GM18498 (cell line): ENCODE results near the gene MACF1.

Experiments used
- ATAC-seq: cut with Tn5 transposase; IDR thresholded peaks from one replicate; pipeline ENCODE4 v1.9.1; 2021; ENCODE audit warnings: mild to moderate bottlenecking, moderate library complexity; ENCODE audit not compliant: unreplicated experiment

Gene MACF1

DNA sequence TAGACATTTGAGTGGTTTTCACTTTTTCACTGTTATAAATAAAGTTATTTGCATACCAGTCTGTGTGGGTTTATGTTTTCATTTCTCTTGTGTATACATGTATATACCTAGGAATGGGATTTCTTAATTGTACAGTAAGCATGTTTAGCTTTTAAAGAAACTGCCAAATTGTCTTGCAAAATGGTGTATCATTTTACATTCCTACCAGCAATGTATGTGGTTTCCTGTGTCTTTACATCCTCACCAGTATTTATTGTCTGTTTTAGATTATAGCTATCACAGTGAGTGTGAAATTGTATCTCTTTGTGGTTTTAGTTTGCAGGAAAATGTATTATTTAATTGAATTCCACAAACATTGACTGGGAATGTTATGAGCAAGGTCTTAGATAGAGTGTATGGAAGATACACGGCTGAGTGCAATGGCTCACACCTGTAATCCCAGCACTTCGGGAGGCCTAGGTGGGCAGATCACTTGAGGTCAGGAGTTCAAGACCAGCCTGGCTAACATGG is 57.3 kb downstream of the MACF1 start:
- no peak for ATAC-seq

DNA sequence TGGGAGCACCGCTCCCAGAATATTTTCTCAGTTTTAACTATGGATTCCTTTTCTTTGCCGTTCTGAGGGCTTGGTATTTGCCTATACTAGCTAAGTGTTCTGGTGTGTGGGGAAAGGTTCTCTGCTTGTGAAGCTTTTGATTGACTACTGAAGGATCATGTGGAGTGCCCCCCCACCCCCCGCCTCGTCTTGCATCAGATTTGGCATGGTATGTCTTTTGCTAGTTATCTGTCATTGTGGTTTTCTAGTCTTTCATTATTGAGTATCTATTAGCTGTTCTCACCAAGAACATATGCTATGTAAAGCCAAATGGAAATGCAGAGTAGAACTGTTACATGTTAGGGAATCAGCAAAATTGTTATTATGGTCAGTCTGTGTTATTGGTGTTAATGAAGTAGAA is 58.3 kb downstream of the MACF1 start:
- peak; percentile 46 for ATAC-seq

DNA sequence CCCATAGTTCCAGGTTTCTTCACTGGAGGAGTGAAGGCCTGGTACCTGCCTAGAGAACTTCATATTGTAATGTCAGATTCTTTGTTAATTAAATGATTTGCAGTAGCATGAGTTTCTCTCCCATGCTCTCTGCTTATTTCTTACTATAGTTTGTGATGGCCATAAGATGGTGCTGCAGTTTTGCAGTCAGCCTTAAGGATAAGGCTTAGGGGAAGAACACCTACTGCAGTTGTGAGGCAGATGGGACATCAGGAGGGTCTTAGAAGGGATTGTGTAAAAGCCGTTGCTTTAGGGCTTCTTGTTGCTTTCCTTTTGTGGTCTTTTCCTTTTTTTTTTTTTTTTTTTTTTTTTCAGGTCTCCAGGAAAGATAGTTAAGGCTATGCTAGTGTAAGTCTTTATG is 61.8 kb downstream of the MACF1 start:
- no peak for ATAC-seq

DNA sequence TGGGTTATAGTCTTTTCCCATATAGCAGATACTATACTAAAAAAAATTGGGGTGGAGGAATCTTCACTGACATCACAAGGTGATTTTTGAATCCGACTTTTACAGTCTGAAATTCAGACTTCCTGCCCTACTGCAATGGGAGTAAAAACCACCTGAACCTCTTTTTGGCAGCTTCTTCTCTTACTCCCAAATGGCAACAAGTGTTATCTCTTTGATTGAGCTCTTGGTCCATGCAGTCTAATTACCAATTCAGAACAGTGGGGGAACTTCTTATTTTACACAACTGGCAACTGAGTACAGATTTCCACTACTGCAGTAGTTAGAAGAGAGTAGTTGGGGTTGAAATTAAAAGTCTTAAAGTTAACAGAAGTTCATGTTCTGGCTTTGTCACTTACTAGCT is 62.3 kb downstream of the MACF1 start:
- ATAC-seq: no peak

DNA sequence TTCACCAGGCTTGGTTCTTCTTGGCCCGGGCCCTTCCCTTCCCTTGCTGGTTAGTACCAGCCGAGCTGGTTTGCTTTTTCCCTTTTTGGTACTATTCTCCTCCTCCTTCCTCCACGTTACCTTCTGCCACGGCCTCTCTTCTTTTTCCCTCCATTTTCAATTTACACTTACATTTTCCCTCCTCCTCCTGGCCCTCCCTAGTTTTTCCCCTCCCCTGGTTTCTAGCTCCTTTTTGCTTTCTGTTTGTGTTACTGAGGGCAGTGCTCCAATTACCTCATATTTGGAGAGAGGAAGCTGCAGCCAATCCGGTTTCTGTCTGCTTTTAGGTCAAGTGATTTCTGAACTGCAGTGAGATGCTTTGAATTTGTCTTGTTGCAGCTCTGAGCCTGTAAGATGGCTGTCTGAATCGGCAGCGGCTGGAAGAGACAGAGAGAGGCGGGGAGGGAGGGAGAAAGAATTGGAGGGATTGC is 63.7 kb downstream of the MACF1 start:
- no peak for ATAC-seq

DNA sequence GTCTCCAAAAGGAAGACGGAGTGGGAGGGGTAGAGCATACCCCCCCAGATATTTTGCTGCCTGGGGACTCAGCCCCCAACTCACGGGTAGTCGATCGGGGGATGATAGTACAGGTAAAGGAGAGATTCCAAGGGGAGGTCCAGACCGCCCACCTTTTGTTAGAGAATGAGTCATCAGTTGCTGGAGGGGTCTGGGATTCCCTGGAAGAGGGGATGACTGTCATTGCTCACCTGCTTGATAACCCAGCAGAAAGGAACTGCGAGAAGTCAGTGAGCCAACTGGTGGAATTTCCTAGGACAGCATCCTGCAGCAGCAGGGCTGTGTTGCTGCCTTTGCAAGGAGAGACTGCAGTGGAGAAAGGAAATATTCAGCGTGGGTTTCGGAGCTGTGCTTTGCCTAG is 64.4 kb downstream of the MACF1 start:
- no peak for ATAC-seq

DNA sequence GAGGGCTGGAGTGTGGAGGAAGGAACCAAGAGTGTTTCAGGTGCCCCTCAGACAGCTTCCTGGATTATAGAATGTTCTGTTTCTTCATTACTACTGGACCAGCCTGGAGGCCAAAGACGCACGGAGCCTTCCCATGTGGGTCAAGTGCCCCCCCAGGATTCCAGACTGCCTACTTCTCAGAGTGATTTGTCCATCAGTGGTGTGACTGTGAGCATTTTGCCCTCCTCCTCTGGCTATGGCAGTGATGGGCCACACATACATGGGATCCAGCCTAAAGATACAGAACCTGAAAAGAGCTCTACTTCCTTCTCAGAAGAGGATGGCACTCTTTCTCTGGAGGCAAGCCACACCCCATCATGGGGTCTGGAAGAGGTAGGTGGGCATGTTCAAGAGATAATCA is 64.9 kb downstream of the MACF1 start:
- ATAC-seq: no peak

DNA sequence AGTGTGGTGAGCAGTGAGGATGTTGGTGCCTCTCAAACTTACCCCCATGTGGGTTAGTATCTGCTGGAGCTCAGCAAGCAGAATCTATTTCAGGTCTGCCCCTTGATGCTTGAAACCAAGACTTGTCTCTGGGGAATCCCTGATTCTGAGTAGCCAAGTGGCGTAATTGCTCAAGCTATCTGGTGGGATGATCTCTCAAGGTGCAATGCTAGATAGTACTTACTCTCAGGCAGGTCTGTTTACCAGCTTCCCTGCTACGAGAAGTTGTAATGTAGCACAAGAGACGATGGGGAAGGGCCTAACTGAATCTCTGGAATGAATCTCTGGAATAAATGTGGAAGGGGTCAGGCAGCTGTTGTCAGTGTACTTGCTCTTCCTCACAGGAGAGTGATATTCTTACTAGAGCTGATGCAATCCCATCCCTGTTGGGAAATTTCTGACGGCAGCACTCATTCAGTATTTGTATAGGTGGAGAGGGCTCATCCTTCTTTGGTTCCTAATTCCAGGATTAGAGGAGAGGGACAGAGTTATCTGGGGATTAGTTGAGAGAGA is 65.4 kb downstream of the MACF1 start:
- peak; percentile 66 for ATAC-seq

DNA sequence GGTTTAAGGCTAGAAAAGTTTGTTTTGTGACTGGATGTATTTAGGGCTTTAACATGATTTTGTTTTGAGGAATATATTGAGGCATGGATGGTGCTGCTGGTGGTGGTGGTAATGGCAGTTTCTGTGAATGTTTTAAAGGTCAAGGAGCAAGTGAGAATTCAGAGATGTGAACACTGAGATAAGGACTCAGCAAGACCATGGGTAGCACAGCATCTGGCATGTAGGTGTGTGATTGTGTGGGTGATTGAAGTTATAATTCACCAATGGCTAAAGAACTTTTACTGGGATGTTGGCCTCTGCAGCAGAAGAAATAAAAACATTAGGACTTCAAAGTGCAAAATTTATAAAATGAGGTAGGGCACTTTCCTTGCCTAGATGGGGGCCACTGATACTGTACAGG is 65.9 kb downstream of the MACF1 start:
- ATAC-seq: no peak

DNA sequence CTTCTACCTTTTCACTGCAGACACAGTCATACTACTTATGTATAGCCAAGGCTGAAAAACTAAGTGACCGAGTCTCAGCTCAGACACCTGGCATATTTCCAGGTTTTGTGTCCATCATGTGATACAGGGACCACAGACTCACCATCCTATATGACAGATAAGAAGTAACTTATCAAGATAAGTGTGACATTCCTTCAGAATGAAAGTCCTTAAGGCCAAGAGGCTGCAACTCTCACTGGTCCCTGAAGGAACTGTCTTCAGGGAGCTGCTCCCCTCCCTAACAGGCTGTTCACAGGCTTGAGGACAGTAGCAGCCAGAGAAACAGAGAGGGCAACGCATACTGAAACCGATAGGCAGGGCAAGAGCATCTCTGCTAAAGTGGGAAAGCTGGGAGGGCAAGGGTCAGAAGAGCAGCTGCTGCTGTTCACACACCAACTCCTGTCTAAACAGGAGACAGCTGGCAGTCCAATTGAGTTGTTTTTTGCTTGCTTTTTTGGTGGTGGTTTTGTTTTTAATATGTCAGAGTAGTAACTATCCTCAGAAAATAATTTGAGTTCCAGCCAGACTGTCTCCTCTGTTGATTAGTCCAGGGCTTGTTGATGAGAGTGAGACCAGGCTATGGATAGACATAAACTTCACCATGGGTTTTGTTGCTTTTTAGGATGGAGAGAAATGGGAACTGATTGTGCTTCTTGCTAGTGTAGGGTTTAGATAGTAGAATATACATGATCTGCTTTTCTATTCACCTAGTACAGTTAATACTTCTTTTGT is 67.7 kb downstream of the MACF1 start:
- ATAC-seq: peak; percentile 67

DNA sequence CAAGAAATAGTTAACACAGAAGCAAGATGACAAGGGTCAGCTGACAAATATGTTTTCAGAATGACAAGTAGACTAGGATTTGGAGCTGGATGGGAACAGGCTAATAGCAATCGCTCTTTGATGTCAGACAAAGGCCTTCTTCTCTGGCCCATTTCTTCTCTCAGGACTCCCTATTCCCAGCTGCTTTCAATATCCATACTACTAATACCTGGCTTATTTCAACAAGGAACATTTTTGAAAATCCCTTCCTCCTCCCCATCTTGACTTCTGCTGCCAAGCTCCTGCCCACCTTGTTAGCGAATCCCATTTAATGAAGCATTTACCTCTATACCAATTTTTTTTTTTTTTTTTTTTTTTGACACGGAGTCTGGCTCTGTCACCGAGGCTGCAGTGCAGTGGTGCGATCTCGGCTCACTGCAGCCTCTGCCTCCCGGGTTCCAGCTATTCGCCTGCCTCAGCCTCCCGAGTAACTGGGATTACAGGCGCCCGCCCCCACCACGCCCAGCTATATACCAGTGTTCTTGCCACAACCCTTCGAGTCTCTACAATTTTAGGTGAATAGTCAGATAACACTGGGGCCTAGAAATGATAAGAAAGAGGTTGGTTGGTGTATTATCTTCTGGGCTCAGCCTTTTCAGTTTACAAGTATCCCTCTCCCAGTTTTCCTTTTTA is 68.4 kb downstream of the MACF1 start:
- ATAC-seq: no peak

DNA sequence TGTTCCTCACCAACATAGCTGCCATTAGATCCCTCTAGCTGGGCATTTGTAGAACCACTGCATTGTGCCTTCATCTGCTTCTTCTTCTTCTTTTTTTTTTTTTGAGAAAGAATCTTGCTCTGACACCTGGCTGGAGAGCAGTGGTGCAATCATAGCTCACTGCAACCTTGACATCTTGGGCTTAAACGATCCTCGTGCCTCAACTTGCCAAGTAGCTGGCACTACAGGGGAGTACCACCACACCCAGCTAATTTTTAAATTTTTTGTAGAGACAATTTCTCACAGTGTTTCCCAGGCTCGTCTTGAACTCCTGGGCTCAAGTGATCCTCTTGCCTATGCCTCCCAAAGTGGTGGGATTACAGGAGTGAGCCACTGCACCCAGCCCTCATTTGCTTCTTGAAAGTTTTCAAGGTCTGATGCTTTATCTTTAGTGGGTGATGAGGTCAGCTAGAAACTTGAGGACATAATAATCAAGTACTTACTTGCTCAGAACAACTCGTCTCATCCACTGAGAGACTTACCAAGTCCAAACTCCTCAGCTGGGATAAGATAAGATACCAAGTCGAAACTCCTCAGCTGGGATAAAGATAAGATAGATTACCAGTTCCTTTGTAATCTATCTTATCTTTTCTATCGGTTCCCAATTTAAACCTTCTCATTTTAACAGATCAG is 71.5 kb downstream of the MACF1 start:
- ATAC-seq: no peak

DNA sequence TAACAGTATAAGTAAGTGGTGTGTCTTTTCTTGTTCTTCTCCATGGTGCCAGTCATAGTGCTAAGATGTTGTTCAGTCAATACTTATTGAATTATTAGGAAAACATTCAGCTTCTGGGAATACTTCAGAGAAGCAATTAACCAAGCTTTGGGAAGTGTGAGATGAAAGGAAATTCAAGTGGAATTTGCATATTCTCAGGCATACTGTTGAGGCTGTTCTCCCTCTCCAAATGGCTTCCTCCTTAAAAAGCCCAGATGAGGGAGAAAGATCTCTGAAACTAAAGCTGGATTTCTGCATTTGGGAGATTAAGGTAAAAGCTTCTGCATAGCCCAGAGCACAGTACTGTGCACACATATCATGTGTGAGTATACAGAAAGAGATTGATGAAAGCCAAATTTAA is 73.4 kb downstream of the MACF1 start:
- no peak for ATAC-seq

DNA sequence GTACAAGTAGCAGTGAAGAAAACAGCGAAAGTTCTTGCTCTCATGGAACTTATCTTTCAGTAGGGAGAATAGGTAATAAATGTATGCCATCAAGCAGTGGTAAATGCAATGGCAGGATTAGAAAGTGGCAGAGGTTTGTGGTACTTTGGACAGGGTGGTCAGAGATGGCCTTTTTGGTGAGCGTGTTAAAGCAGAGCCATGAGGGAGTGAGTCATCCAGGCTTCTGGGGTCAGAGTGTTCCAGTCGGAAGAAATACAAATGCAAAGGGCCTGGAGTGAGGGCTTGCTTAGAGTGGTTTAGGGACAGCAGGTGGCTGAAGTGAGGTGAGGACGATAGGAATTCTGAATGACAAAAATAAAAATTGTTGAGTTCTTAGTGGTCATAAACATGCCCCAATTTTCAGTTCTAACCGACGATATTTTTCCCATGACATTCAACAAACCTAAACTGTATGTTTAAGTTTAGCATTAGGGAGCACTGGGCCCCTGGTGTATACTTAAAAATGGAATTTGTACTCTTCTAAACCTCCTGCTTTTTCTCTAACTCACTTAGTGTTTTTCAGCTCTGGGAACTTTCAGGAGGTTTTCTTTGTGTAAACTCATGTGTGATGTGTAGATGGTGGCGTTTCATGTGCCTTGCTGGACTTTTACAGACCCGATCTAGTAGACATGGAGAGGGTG is 78.2 kb downstream of the MACF1 start:
- no peak for ATAC-seq

DNA sequence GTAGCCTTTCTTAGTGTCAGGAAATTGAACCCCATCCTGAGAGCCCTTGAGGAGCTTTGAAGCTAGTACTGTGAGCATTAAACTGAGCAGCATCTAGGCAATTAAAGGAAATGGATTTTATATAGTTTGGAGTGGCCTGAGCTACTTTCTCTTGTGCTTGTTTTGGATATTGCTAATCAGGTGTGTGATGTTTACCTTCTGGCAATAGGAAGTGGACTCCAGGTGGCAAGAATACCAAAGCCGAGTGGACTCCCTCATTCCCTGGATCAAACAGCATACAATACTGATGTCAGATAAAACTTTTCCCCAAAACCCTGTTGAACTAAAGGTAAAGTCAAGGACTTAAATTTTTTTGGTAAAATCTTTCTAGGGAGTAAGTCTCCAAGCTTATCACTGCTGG is 79.4 kb downstream of the MACF1 start:
- no peak for ATAC-seq

DNA sequence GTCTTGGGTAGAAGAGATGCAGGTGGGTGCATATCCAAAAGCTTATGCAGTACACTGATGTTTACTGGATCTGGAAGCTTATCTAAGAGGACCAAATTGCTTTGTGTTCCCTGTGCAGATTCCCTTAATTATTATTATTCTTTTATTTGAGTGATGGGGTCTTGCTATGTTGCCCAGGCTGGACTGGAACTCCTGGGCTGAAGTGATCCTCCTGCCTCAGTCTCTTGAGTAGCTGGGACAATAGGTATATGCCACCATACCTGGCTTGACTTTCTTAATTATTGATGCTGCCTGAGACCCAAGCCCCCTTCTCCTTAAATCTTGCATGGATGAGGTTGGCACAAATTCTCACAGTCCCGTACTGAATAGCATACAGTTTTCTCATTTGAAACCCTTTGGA is 83.0 kb downstream of the MACF1 start:
- no peak for ATAC-seq

DNA sequence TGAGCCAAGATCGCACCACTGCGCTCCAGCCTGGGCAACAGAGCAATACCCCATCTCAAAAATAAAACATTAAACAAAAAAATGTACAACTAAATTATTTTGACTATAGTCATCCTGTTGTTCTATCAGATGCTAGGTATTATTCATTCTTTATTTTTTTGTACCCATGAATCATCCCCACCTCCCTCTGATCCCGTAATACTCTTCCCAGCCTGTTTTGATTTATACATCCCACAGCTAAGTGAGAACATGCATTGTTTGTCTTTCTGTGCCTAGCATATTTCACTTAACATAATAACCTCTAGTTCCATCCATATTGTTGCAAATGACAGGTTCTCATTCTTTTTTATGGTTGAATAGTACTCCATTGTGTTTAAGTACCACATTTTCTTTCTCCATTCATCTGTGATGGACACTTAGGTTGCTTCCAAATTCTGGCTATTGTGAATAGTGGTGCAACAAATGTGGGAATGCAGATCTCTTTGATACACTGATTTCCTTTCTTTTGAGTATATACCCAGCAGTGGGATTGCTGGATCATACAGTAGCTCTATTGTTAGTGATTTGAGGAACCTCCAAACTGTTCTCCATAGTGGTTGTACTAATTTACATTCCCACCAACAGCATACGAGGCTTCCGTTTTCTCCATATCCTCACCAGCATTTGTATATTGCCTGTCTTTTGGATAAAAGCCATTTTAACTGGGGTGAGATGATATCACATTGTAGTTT is 84.4 kb downstream of the MACF1 start:
- ATAC-seq: no peak

DNA sequence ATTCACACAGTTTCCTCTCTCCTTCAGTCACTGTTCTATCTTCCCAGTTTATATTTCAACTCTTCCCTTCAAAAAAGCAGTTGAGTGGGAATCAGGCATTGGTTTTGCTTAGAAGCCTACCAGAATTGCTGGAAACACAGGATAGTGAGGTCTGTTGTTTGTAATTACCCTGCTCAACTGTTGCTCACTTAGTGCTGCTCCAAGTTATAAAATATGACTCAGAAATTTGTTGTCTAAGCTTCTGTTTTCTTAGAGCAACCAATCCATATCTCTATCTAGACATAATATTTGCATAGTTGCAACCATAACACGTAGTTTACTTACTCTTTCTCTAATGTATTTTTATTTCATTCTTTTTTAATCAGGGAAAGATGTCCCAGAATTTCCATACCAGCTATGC is 87.9 kb downstream of the MACF1 start:
- ATAC-seq: no peak

DNA sequence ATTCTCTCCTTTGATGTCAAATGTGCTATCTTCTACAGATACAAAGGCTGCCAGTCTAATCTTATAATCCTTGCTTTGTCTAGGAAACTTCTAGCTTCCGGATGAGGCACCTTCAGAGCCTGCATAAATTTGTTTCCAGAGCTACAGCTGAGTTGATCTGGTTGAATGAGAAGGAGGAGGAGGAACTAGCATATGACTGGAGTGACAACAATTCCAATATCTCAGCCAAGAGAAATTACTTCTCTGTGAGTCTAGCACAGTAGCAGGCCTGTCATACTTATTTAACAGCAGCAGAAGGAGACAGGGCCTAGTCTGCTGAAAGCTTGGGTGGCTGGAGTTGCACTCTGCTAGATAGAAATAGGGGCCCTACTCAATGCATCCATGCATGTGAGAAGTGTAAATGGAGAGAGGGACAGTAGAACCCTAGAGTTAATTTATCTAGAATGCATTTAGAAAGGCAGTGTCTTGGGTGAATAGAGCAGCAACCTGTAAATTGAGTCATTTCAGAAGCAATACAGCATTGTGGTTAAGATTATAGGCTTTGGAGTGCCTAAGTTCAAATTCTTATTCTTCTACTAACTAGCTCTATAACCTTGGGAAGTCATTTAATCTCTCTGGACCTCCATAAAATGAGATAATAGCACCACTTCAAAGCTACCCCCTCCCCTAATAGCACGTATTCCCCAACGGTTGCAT is 89.0 kb downstream of the MACF1 start:
- ATAC-seq: no peak

DNA sequence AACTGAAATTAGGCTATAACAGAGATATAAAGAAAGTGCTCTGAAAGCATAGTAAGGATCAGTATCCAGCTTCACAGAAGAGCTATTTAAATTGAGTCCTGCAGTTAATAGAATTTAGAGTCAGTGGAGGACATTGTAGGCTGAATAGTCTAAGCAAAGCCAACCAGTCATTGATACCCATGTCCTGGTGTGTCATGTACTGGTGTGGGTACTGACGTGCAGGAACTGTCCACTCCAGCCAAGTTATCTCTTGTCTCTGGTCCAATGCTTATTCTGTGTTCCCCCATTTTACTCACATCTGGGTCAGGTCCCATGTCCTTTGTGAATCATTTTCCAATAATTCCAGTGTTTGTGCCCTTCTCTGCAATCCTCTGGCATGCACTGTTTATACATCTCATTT is 90.0 kb downstream of the MACF1 start:
- ATAC-seq: no peak
